Endothelial cell of umbilical vein (primary cell): ENCODE results near the gene SHC1. TPM values are rescaled to one million over a fixed set of nuclear protein-coding genes. Genes with fewer than 3 reads are reported as not detected.

Source experiments
- BruUV-seq: library from RNA; stranded (reverse); fragments of 400-500 nt; replicated peaks from 2 replicates; lab custom pipeline; 2021; lab: Mats Ljungman, UMichigan
- CTCF ChIA-PET: fragments of 300-600, 350-600 bp; sonication (Branson Sonifier 250); formaldehyde crosslinking; loops from one replicate; lab custom pipeline; 2021; ENCODE audit warnings: antibody characterized with exemption, inconsistent platforms; lab: Charles Lee
- POLR2A ChIA-PET: fragments of 300-600, 350-600 bp; sonication (Branson Sonifier 250); formaldehyde crosslinking; loops from one replicate; lab custom pipeline; 2021; ENCODE audit warnings: antibody characterized with exemption, inconsistent platforms; lab: Charles Lee
- DNase-seq: peaks from one replicate; pipeline ENCODE4 v3.0.0-alpha.2; 2011; ENCODE audit warnings: low read depth, low spot score
- FAIRE-seq: peaks from 2 replicates; lab custom pipeline; 2011; peaks lifted over from hg19 to GRCh38; lab: Jason Lieb, UNC
- H2AFZ ChIP-seq: 2 replicates; pipeline ENCODE4 v1.6.0; 2012; ENCODE audit warnings: low read depth, low read length, control low read depth, inconsistent platforms
- H3K27ac ChIP-seq: 2 replicates; pipeline ENCODE4 v1.5.1; 2011; ENCODE audit warnings: low read depth, mild to moderate bottlenecking, control low read depth, low read length, moderate library complexity; ENCODE audit not compliant: insufficient read depth
- H3K27me3 ChIP-seq, 2 experiments: 2 replicates each; pipeline versions ENCODE4 v1.6.0 to v1.6.1; 2011; ENCODE audit warnings: low read length in 2 of 2, mixed read lengths in 1 of 2; ENCODE audit not compliant: control insufficient read depth in 2 of 2, insufficient read depth in 2 of 2
- H3K36me3 ChIP-seq, 2 experiments: 2 replicates in 1 of 2; 3 replicates in 1 of 2; pipeline ENCODE4 v1.5.1; 2011; ENCODE audit warnings: low read length in 2 of 2, mild to moderate bottlenecking in 1 of 2, moderate library complexity in 1 of 2; ENCODE audit not compliant: control insufficient read depth in 2 of 2, insufficient read depth in 2 of 2; ENCODE audit errors: extremely low read depth in 1 of 2
- H3K4me1 ChIP-seq: 3 replicates; pipeline ENCODE4 v1.5.1; 2011; ENCODE audit warnings: mild to moderate bottlenecking, low read length; ENCODE audit not compliant: control insufficient read depth, insufficient read depth; ENCODE audit errors: extremely low read depth
- H3K4me2 ChIP-seq: 2 replicates; pipeline ENCODE4 v1.6.1; 2011; ENCODE audit warnings: low read length, control low read depth, mixed read lengths; ENCODE audit not compliant: insufficient read depth
- H3K4me3 ChIP-seq, 3 experiments: fragments of 200-600 bp in 1 of 3; sonication (generic), shearing (Covaris generic) in 1 of 3; replicated peaks in 1 of 3; 2 replicates each; pipeline ENCODE4 v1.5.1; 2011 to 2016; ENCODE audit warnings: control low read depth in 3 of 3, low read length in 3 of 3, mild to moderate bottlenecking in 2 of 3, inconsistent platforms in 1 of 3, low read depth in 1 of 3, moderate library complexity in 1 of 3; ENCODE audit not compliant: insufficient read depth in 1 of 3
- H3K79me2 ChIP-seq: 2 replicates; pipeline ENCODE4 v1.6.0; 2012; ENCODE audit warnings: low read length, inconsistent platforms; ENCODE audit not compliant: control insufficient read depth, insufficient read depth
- H3K9ac ChIP-seq: replicated peaks from 2 replicates; pipeline ENCODE3; 2011; ENCODE audit warnings: low read length, control low read depth; ENCODE audit not compliant: insufficient read depth; ENCODE audit errors: extremely low read depth
- H3K9me1 ChIP-seq: replicated peaks from 3 replicates; pipeline ENCODE4 v1.6.0; 2011; ENCODE audit warnings: mild to moderate bottlenecking, low read length; ENCODE audit not compliant: control insufficient read depth, insufficient read depth; ENCODE audit errors: extremely low read depth
- H3K9me3 ChIP-seq: replicated peaks from 2 replicates; pipeline ENCODE4 v1.5.1; 2012; ENCODE audit warnings: low read length, inconsistent platforms; ENCODE audit not compliant: control insufficient read depth, insufficient read depth
- H4K20me1 ChIP-seq: replicated peaks from 2 replicates; pipeline ENCODE3; 2011; ENCODE audit warnings: mild to moderate bottlenecking, low read length; ENCODE audit not compliant: control insufficient read depth, insufficient read depth; ENCODE audit errors: extremely low read depth
- CTCF ChIP-seq, 2 donors: IDR thresholded peaks; 1 replicate in 1 of 2; 2 replicates in 1 of 2; pipeline ENCODE4 v1.5.1; 2011; ENCODE audit warnings: low read length in 2 of 2, mild to moderate bottlenecking in 2 of 2, moderate library complexity in 2 of 2, control low read depth in 1 of 2, inconsistent platforms in 1 of 2, low read depth in 1 of 2; ENCODE audit not compliant: insufficient read depth in 1 of 2; ENCODE audit errors: extremely low read depth in 1 of 2
- EZH2 ChIP-seq: IDR thresholded peaks from 2 replicates; pipeline ENCODE4 v1.6.1; 2012; ENCODE audit warnings: borderline replicate concordance, low read depth, mild to moderate bottlenecking, moderate library complexity, low read length, inconsistent platforms; ENCODE audit not compliant: severe bottlenecking
- FOS ChIP-seq: IDR thresholded peaks from 2 replicates; pipeline ENCODE4 v1.6.1; 2011; ENCODE audit warnings: mild to moderate bottlenecking, low read length, moderate library complexity, borderline replicate concordance; ENCODE audit not compliant: insufficient read depth
- GATA2 ChIP-seq: IDR thresholded peaks from 2 replicates; pipeline ENCODE4 v1.7.0; 2011; ENCODE audit warnings: low read depth, mild to moderate bottlenecking, moderate library complexity, mixed read lengths, low read length; ENCODE audit not compliant: insufficient read length, insufficient read depth
- JUN ChIP-seq: IDR thresholded peaks from 2 replicates; pipeline ENCODE4 v1.6.1; 2011; ENCODE audit warnings: borderline replicate concordance, low read depth; ENCODE audit not compliant: insufficient read length, insufficient read depth
- MAX ChIP-seq: IDR thresholded peaks from 2 replicates; pipeline ENCODE4 v1.6.1; 2011; ENCODE audit not compliant: insufficient read depth, insufficient read length
- MYC ChIP-seq: IDR thresholded peaks from one replicate; pipeline ENCODE4 v1.6.1; 2011; ENCODE audit warnings: mild to moderate bottlenecking, low read depth, low read length
- POLR2A ChIP-seq: IDR thresholded peaks from 2 replicates; pipeline ENCODE4 v1.6.1; 2012; ENCODE audit warnings: low read depth, mild to moderate bottlenecking, control low read depth, low read length
- POLR2AphosphoS5 ChIP-seq: IDR thresholded peaks from 2 replicates; pipeline ENCODE4 v1.6.1; 2012; ENCODE audit warnings: low read depth, mild to moderate bottlenecking, control low read depth, low read length, moderate library complexity; ENCODE audit not compliant: insufficient read depth
- dilution Hi-C: fragments of 300-500 bp; cut with MboI; formaldehyde crosslinking; loops from one replicate; pipeline ENCODE4 v1.15.0; 2019; ENCODE audit warnings: low sequenced_read_pairs; ENCODE audit not compliant: extremely low pct_ligation_motif_present
- intact Hi-C: fragments of 100-400 bp; cut with micrococcal nuclease; formaldehyde crosslinking; loops from one replicate; pipeline ENCODE4 v1.10.0; 2022
- polyA plus RNA-seq, 4 experiments: library from polyadenylated mRNA; depleted of rRNA in 3 of 4; stranded (reverse) in 3 of 4; unstranded in 1 of 4; fragments of >200 nt; gene quantifications; 2 replicates each; pipeline versions ENCODE4 v1.2.1 to v1.2.3, GENCODE V29; 2011 to 2012; ENCODE audit warnings: missing spikeins in 1 of 4
- total RNA-seq: library from RNA; stranded (reverse); gene quantifications from 2 replicates; pipeline ENCODE4 v1.2.3, GENCODE V29; 2021

The SHC1 gene
- total and polyA plus RNA-seq, 2 donors (not counting 3 experiments of a cell fraction or from before 2014, with no cell fraction given) = 316 to 324 TPM

- H3K4me3 ChIP-seq = no peak overlapping the region
- intact Hi-C loops = no loop called here
- no TSS peak for BruUV-seq
Observed at GRCh38 chr1:154926201-154926600, 44.3 kb downstream of the SHC1 start.

More at GRCh38 chr1:154926201-154926600, 44.3 kb downstream of the SHC1 start:
- dilution Hi-C loops = no loop called here
- Histone ChIP-seq H3K9ac (no peak overlapping the region), H3K36me3 (peaks cover 0 to 18% of the 10 kb centered on the region in 2 experiments), H4K20me1 (no peaks in the 10 kb centered on the region), H3K27me3 (no peaks in the 10 kb centered on the region), H3K9me3 (no peaks in the 10 kb centered on the region), H2AFZ (no peak overlapping the region), H3K9me1 (no peaks in the 10 kb centered on the region), H3K79me2 (no peaks in the 10 kb centered on the region), H3K4me2 (no peak overlapping the region), H3K27ac (no peak overlapping the region), H3K4me1 (no peaks in the 10 kb centered on the region)
- no peak for TF ChIP-seq MAX
- TF ChIP-seq GATA2 = no peak
- TF ChIP-seq CTCF (IDR thresholded peaks at IDR 0.05; ENCODE audit: extremely low read depth in 1 of 2, insufficient read depth in 1 of 2, low read depth in 1 of 2, low read length in 2 of 2) = no peak
- TF ChIP-seq POLR2AphosphoS5 = no peak
- no peak for TF ChIP-seq JUN
- TF ChIP-seq MYC = no peak
- TF ChIP-seq FOS = no peak
- TF ChIP-seq POLR2A = no peak
- no peak for TF ChIP-seq EZH2
- FAIRE-seq (no peak), DNase-seq (no peak)
- CTCF ChIA-PET = interaction anchor here (0.9 to 1.3 kb wide), 2 partner anchors 11 to 19 kb away, joined by 3 to 4 read pairs; partner anchors contain the start of gene PMVK
- POLR2A ChIA-PET = no interaction called here
